Astrocyte of the hippocampus (primary cell): ENCODE results near the gene SLC25A52.
"Not testable (repeated sequence)": the region's sequence is repeated elsewhere in the genome, so short reads cannot be mapped to it uniquely, and the experiment has no call there.

Source experiments
- DNase-seq: peaks from one replicate; pipeline ENCODE4 v3.0.0; 2011; ENCODE audit warnings: low read depth, low spot score

SLC25A52 gene

DNA sequence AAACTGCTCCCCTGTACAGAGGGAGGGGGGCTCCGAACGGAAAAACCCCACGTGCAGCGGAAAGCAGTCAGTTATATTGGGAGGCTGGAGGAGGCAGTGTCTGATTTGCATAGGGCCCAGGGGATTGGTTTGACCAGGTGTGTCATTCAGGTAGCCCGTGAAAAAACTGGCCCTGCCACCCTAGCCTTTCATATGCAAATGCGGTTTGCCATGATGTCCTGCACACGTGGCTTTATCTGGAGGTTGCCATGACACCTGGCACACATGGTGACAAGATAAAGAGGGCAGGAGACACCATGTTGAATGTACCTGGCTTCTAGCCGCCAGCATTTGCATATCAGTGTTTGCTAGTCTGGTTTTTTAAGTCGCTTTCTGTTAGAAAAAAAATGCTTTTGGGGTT is 20.5 kb downstream of the SLC25A52 start:
- DNase-seq = no peak

DNA sequence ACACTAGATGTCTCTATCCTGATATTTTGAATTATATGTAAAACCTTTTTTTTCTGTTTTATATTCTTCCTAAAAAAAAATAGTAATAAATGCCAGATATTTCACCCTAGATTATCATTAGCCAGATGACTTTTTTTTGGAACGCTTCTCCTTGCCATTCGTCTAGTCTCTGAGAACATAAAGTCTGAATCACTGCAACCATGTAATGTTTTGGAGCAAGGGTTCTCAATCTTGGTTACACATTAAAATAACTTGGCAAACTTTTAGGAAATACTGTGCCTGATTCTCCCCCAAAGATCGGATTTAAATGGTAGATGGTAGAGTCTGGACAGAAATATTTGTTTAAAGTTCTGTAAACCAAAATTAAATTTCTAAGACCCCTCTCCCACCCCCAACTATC is 21.0 kb downstream of the SLC25A52 start:
- no peak for DNase-seq

DNA sequence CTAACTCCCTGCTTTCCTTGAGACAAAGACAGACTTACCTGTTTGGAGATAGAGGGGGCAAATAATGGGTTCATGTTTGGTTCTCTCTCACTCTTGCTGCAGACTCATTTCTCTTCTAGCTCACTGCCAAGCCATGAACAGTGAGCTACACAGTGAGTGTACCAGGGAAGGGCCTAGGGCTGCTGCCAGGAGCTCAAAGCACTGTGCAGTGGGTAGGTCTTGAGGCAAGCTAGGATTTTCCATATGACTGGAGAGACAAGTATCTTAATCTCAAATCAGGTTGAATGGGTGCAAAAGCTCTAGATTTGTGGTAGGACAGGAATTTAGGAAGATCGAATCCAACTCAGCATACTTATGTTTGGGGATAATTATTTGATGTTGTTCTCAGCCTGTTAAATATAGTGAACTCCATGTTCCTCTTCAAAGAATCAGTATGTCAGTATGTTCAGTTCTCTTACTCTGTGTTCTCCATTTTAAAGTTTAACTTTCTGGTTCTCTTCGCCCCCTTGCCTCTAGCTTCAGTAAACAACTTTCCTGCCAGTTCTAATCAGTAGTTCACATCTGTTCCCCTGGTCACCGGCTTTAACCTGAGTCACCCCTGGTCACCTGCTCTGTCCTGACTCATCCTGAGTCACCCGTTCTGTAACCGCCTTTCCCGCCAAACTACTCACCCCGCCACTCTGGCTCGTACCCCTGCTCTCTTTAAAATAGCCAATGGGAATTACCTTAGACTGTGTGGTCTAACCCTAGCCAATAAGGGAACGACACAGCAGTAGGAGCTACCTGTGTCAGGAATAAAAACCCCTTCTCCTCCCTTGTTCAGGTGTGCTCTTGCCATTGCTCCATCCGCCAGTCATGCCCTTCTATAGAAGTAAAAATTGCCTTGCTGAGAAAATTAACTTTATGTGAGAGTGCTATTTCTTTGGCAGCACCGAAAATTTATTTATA is 21.9 kb downstream of the SLC25A52 start:
- no peak for DNase-seq

DNA sequence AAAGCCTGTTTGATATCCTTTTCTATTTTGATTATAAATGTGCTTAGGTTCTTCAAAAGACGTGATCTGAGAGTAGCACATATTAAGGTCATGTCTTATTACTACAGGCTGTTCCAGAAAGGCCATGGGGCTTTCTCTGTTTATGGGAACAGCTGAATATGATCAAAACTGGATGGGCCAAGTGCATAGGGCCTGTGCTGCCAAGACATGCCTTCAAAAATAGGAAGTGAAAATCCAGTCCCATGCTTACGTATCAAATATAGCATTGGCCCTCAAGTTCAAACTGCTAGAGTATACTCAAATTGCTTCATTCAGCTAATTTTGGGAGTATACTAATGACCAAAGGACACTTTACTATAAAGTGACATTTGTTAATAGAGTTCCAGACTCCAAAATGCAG is 24.1 kb downstream of the SLC25A52 start:
- DNase-seq = no peak

- no peak for DNase-seq
Measured at GRCh38 chr18:31731628-31732027, 29.1 kb downstream of the SLC25A52 start.

DNA sequence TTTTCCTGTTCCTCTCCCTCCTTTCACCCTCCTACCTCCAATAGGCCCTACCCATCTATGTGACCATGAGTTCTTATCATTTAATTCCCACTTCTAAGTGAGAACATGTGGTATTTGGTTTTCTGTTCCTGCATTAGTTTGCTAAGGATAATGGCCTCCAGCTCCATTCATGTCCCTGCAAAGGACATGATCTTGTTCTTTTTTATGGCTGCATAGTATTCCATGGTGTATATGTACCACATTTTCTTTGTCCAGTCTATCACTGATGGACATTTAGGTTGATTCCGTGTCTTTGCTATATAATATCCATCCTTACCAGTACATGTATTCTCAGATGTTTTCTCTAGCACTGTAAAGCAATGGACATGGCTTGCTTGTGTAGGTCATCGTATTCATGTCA is 31.5 kb downstream of the SLC25A52 start:
- not testable (repeated sequence) for DNase-seq

GRCh38 chr18:31723990-31724711 is 36.5 kb downstream of the SLC25A52 start:
- DNase-seq = peak; percentile 48

DNA sequence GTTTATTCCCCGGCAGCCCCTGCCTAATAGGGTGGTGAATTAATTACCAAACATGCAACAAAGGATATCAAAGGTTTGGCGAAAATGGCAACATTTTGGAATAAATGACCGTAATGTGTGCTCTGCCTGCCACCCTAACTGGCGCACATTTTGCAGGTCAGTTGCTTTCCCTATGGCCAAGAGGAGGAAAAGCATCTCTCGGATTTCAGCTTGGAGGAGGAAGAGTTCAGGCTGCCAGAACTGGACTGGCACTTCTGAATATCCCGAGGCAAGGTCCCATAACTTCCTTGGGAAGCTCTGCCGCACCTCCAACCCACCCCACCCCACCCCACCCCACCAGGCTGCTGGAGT is 37.1 kb downstream of the SLC25A52 start:
- DNase-seq = peak; percentile 7

DNA sequence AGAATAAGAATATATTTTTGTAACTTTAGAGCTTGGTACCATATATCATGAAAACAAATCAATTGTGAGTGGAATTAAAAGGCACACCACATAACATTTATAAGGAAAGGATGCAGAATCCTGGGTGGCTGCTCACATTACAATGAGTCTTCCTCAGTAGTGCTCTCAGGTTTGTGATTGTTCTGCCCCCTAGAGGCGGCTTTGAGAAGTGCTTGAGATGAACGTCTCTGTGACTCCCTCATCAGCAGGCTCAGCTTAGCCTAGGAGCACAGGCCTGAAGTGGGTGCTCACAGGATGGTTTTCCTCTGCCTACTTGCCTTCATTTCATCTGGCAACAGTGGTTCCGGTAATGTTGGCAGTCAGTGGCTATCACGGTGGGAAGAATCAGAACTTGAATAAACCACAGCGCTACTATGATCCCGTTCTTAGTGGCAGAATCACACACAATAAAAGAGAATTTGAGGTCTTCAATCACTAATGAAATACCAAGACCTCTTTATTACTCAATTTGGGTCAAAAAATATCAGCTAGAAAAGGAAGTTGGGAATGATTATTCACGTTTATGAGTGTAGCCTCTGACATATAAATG is 38.2 kb downstream of the SLC25A52 start:
- peak; percentile 89 for DNase-seq

DNA sequence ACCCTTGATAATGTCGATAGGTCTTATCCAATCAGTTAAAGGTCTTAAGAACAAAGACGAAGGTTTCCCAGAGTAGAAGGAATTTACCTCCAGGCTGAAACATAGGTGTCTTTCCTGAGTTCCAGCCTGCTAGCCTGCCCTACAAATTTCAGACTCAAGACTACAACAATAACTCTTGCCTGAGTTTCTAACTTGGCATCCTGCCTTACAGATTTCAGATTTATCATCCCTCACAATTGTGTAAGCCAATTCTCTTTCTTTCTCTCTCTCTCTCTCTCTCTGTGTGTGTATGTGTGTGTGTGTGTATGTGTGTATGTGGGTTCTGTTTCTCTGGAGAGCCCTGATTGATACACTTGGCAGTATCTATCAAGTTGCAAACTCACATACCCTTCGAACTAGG is 39.1 kb downstream of the SLC25A52 start:
- no peak for DNase-seq

DNA sequence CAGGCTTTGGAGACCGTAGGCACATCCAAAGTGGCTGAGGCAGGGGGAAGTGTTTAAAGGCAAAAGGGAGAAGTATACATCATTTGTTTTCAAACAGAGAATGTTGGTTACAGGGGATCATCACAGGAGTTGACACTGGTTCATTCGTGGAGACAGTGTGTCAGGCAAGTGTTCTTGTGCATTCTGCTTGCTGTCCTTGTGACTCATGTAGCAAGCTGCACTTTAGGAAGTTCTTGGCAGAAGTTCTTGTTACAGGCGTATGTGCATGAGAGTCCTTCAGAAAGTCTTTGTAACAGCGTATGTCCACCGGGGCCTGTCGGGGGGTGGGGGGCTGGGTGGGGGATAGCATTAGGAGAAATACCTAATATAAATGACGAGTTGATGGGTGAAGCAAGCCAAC is 39.8 kb downstream of the SLC25A52 start:
- DNase-seq = no peak

- DNase-seq = no peak
Measured at GRCh38 chr18:31719363-31720006, 41.2 kb downstream of the SLC25A52 start.

DNA sequence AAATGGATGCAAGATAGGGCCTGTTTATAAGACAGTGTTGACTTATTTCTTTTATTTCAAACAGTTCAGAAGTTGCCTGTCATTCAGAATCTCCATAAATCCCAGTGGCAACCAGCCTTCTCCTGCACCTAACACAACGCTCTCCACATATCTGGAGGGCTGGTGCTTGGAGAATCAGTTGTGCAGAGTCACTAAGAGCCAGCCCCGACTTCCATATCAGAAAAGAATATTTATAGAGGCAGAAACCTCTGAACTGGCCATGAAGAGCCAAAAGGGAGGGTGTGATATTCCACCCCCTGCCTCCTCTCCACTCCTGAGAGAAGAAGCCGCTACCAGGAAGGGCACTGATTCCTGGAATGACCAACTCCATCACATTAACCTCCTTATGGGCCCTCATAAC is 42.3 kb downstream of the SLC25A52 start:
- DNase-seq = no peak

GRCh38 chr18:31716362-31716761 is 44.3 kb downstream of the SLC25A52 start:
- no peak for DNase-seq

DNA sequence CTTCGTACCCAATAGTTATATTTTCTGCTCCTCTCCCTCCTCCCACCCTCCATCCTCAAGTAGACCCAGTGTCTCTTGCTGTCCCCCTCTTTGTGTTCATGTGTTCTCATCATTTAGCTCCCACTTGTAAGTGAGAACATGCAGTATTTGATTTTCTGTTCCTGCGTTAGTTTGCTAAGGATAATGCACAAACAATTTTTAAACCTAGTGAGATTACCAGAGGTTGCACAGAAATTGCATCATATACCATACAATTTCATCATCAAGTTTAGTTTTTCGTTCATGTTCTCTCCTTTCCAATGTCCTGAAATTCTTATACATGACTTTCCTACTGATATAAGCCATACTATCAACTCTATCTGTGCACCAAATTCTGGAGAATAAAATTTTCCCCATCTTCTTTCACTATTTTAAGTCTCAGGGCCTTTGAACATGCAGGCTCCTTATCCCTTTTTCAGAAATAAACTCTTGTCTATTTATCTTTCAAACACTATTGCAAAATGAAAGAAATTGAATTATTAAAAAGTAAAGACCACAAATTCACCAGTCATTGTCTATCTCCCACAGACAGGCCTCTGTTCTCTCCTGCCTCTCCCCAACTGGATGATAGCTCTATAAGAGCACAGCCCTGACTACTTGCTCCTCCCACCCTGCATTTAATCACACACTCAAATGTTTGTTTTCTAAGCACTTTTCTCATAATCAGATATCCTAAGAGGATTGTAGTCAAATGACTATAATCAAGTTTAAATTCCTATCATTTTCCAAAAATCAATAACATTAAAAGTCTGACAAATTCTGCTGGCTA is 49.1 kb downstream of the SLC25A52 start:
- DNase-seq = no peak

DNA sequence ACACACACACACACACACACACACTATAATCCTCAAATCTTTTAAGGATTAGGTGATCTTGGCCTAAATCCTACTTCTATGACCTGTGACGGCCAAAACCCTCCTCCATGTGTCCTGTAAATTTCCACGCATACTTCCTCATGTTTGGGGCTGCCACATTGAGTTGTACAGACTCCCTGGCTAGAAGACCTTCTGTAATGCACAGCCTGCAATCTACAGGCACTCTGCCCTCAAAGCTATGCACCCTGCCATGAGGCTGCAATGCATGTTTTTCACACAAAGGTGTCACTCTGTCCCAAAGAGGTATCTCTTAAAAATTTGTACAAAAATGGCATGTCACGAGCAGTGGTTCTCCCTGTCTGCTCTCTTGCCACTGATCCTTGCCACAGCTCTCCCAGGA is 49.9 kb downstream of the SLC25A52 start:
- DNase-seq = no peak
